Osteoblast (primary cell): ENCODE measurements around the gene PIGN. TPM values are rescaled to one million over a fixed set of nuclear protein-coding genes. Genes with fewer than 3 reads are reported as not detected.

ENCODE experiments used
- DNase-seq: peaks from one replicate; pipeline ENCODE4 v3.0.0; 2011; ENCODE audit warnings: low spot score, mixed read lengths; ENCODE audit not compliant: insufficient read length; ENCODE audit errors: missing footprints
- H2AFZ ChIP-seq: 2 replicates; pipeline ENCODE4 v1.6.0; 2011; ENCODE audit warnings: mild to moderate bottlenecking, low read length
- H3K27ac ChIP-seq: 2 replicates; pipeline ENCODE4 v1.5.1; 2011; ENCODE audit warnings: mild to moderate bottlenecking, low read depth, low read length, moderate library complexity
- H3K27me3 ChIP-seq: 2 replicates; pipeline ENCODE4 v1.6.0; 2012; ENCODE audit warnings: mild to moderate bottlenecking, control low read depth, inconsistent platforms, low read length, moderate library complexity; ENCODE audit not compliant: insufficient read depth
- H3K36me3 ChIP-seq: 2 replicates; pipeline ENCODE4 v1.5.1; 2011; ENCODE audit warnings: mild to moderate bottlenecking, low read length, control low read depth, moderate library complexity; ENCODE audit not compliant: insufficient read depth
- H3K4me1 ChIP-seq: 2 replicates; pipeline ENCODE4 v1.5.1; 2011; ENCODE audit warnings: mild to moderate bottlenecking, low read length, control low read depth, moderate library complexity; ENCODE audit not compliant: insufficient read depth
- H3K4me2 ChIP-seq: 2 replicates; pipeline ENCODE4 v1.6.0; 2011; ENCODE audit warnings: mild to moderate bottlenecking, low read length; ENCODE audit not compliant: insufficient read depth
- H3K4me3 ChIP-seq: fragments of 200-600 bp; sonication (generic); 3 replicates; pipeline ENCODE4 v1.5.1; 2012; ENCODE audit warnings: mild to moderate bottlenecking, low read length, inconsistent platforms; ENCODE audit not compliant: insufficient read depth
- H3K79me2 ChIP-seq: 2 replicates; pipeline ENCODE4 v1.6.0; 2012; ENCODE audit warnings: mild to moderate bottlenecking, low read length, control low read depth, inconsistent platforms; ENCODE audit not compliant: insufficient read depth
- H3K9me3 ChIP-seq: 2 replicates; pipeline ENCODE4 v1.5.1; 2011; ENCODE audit warnings: low read depth, low read length, control low read depth
- H4K20me1 ChIP-seq: 2 replicates; pipeline ENCODE4 v1.6.0; 2012; ENCODE audit warnings: mild to moderate bottlenecking, low read length, control low read depth; ENCODE audit not compliant: insufficient read depth
- CTCF ChIP-seq: IDR thresholded peaks from 2 replicates; pipeline ENCODE4 v1.5.1; 2011; ENCODE audit warnings: mild to moderate bottlenecking, low read depth, low read length, moderate library complexity; ENCODE audit errors: extremely low read depth
- total RNA-seq: library from RNA; depleted of rRNA; stranded (reverse); fragments of >200 nt; gene quantifications from 2 replicates; pipeline ENCODE4 v1.2.3, GENCODE V29; 2012

Gene PIGN
- total RNA-seq, 1 donor: 44.2 TPM

DNA sequence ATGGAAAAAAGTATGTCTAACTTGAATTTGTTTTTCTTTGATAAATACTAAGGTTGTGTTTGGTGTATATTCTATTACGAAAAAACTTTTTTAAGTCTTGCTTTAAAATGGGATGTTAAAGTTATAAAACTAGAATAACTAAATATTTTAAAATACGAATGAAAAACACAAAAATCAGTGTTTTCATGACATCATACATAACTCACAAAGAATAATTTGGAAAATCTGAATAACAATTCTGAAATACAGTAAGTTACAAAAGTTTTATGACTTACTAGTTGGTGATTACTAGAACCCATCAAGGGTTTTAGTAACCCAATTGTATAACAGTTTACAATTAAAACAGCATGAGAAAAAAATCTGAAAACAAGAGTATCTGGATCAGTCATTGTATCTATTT lies 61.2 kb downstream of the PIGN start:
- Histone ChIP-seq H3K4me1 (peaks cover 10% of the 10 kb centered on the region), H4K20me1 (no peaks in the 10 kb centered on the region), H3K36me3 (no peaks in the 10 kb centered on the region), H2AFZ (no peak overlapping the region), H3K27ac (no peak overlapping the region), H3K9me3 (no peaks in the 10 kb centered on the region), H3K4me3 (no peak overlapping the region), H3K79me2 (no peaks in the 10 kb centered on the region), H3K27me3 (no peaks in the 10 kb centered on the region), H3K4me2 (no peak overlapping the region)
- no peak for DNase-seq
- TF ChIP-seq CTCF: no peak

- no peaks in the 10 kb centered on the region for H3K79me2 ChIP-seq
- H3K36me3 ChIP-seq: no peaks in the 10 kb centered on the region
- H3K4me3 ChIP-seq: no peak overlapping the region
- H4K20me1 ChIP-seq: no peaks in the 10 kb centered on the region
- TF ChIP-seq CTCF: no peak
- no peaks in the 10 kb centered on the region for H3K27me3 ChIP-seq
- no peaks in the 10 kb centered on the region for H3K9me3 ChIP-seq
- H3K4me2 ChIP-seq: no peak overlapping the region
- H3K4me1 ChIP-seq: peaks cover 13% of the 10 kb centered on the region
- H2AFZ ChIP-seq: no peak overlapping the region
- no peak overlapping the region for H3K27ac ChIP-seq
- no peak for DNase-seq
Observed at GRCh38 chr18:62122330-62122729, 64.5 kb downstream of the PIGN start.

GRCh38 chr18:62119884-62120283 lies 67.0 kb downstream of the PIGN start:
- Histone ChIP-seq H3K79me2 (no peaks in the 10 kb centered on the region), H3K27ac (no peak overlapping the region), H3K4me2 (no peak overlapping the region), H3K4me1 (peaks cover 13% of the 10 kb centered on the region), H2AFZ (no peak overlapping the region), H4K20me1 (no peaks in the 10 kb centered on the region), H3K36me3 (no peaks in the 10 kb centered on the region), H3K4me3 (no peak overlapping the region), H3K27me3 (no peaks in the 10 kb centered on the region), H3K9me3 (no peaks in the 10 kb centered on the region)
- TF ChIP-seq CTCF: no peak
- DNase-seq: no peak

DNA sequence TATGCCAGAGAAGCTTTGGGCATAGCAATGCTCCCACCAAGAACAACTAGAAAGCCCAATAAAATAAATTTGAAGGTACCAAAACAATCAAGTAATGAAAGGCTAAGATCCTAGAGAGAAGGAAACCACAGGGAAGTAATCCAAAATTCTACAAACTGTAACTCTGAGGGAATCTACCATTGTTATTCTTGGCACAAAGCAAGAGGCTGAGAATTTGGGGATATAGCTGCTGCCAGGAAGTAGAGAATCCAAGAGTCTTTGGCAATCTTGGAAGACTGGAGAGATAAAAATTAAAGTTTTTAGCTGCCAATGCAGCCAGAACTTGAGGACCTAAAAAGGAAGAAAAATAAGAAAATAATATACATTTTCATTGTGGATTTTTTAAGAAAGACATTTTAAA lies 68.5 kb downstream of the PIGN start:
- no peak for TF ChIP-seq CTCF
- Histone ChIP-seq H3K27me3 (no peaks in the 10 kb centered on the region), H3K4me3 (no peak overlapping the region), H3K79me2 (no peaks in the 10 kb centered on the region), H3K27ac (no peak overlapping the region), H3K36me3 (no peaks in the 10 kb centered on the region), H4K20me1 (no peaks in the 10 kb centered on the region), H3K4me2 (no peak overlapping the region), H2AFZ (no peak overlapping the region), H3K9me3 (no peaks in the 10 kb centered on the region), H3K4me1 (peaks cover 13% of the 10 kb centered on the region)
- DNase-seq: peak; percentile 10
